Measurements from ENCODE around the gene TNFSF9.

GRCh38 chr19:6568010-6568526, 37.2 kb downstream of the TNFSF9 start:
- TF ChIP-seq CTCF (IDR thresholded peaks at IDR 0.05) (no peak), POLR2A (IDR thresholded peaks at IDR 0.05) (no peak)

Data from esophagus squamous epithelium (tissue), 4 donors.